ENCODE measurements around the gene DYNLRB1.
A peak's percentile ranks its signal among the peaks of the same experiment; 100 is the strongest.
"Not testable (repeated sequence)": the region's sequence is repeated elsewhere in the genome, so short reads cannot be mapped to it uniquely, and the experiment has no call there.

DYNLRB1 gene

GRCh38 chr20:34507702-34508413 lies 8.4 kb upstream of the DYNLRB1 start:
- DNase-seq (ENCODE audit: low read depth, low spot score): no peak
- no peak overlapping the region for H3K4me3 ChIP-seq (ENCODE audit: low read length)

- no peak for DNase-seq (ENCODE audit: low read depth, low spot score)
- H3K4me3 ChIP-seq (ENCODE audit: low read length): no peak overlapping the region
Observed at GRCh38 chr20:34510575-34510974, 5.6 kb upstream of the DYNLRB1 start.

- no peak overlapping the region for H3K4me3 ChIP-seq (ENCODE audit: low read length)
- DNase-seq (ENCODE audit: low read depth, low spot score): no peak
Observed at GRCh38 chr20:34511891-34512265, 4.3 kb upstream of the DYNLRB1 start.

- H3K4me3 ChIP-seq (ENCODE audit: low read length): no peak overlapping the region
- DNase-seq (ENCODE audit: low read depth, low spot score): no peak
Observed at GRCh38 chr20:34512266-34512954, 3.8 kb upstream of the DYNLRB1 start.

- no peak for DNase-seq (ENCODE audit: low read depth, low spot score)
- H3K4me3 ChIP-seq (ENCODE audit: low read length): no peak overlapping the region
Observed at GRCh38 chr20:34512955-34513419, 3.2 kb upstream of the DYNLRB1 start.

- DNase-seq (ENCODE audit: low read depth, low spot score); H3K4me3 ChIP-seq (ENCODE audit: low read length): not testable (repeated sequence)
Observed at GRCh38 chr20:34514034-34514433, 2.2 kb upstream of the DYNLRB1 start.

- peak overlapping the region; percentile 85 for H3K4me3 ChIP-seq (ENCODE audit: low read length)
- no peak for DNase-seq (ENCODE audit: low read depth, low spot score)
Observed at GRCh38 chr20:34514897-34515483, 1.2 kb upstream of the DYNLRB1 start.

GRCh38 chr20:34515484-34516246 lies 557 bp upstream of the DYNLRB1 start:
- peak; percentile 79 for DNase-seq (ENCODE audit: low read depth, low spot score)
- H3K4me3 ChIP-seq (ENCODE audit: low read length): peak overlapping the region; percentile 85

GRCh38 chr20:34517114-34517505 lies 888 bp downstream of the DYNLRB1 start:
- no peak for DNase-seq (ENCODE audit: low read depth, low spot score)
- peak overlapping the region; percentile 85 for H3K4me3 ChIP-seq (ENCODE audit: low read length)

- not testable (repeated sequence) for DNase-seq (ENCODE audit: low read depth, low spot score); H3K4me3 ChIP-seq (ENCODE audit: low read length)
Observed at GRCh38 chr20:34518863-34519262, 2.6 kb downstream of the DYNLRB1 start.

- DNase-seq (ENCODE audit: low read depth, low spot score); H3K4me3 ChIP-seq (ENCODE audit: low read length): not testable (repeated sequence)
Observed at GRCh38 chr20:34519841-34520240, 3.6 kb downstream of the DYNLRB1 start.

- no peak overlapping the region for H3K4me3 ChIP-seq (ENCODE audit: low read length)
Observed at GRCh38 chr20:34522969-34523871, 7.0 kb downstream of the DYNLRB1 start.

GRCh38 chr20:34524426-34524825 lies 8.2 kb downstream of the DYNLRB1 start:
- no peak overlapping the region for H3K4me3 ChIP-seq (ENCODE audit: low read length)
- DNase-seq (ENCODE audit: low read depth, low spot score): no peak

More at GRCh38 chr20:34522969-34523871, 7.0 kb downstream of the DYNLRB1 start:
- DNase-seq (ENCODE audit: low read depth, low spot score): peak; percentile 50

GRCh38 chr20:34525342-34525708 lies 9.1 kb downstream of the DYNLRB1 start:
- DNase-seq (ENCODE audit: low read depth, low spot score): no peak
- no peak overlapping the region for H3K4me3 ChIP-seq (ENCODE audit: low read length)

GRCh38 chr20:34525709-34526416 lies 9.6 kb downstream of the DYNLRB1 start:
- DNase-seq (ENCODE audit: low read depth, low spot score): no peak
- H3K4me3 ChIP-seq (ENCODE audit: low read length): no peak overlapping the region

- H3K4me3 ChIP-seq (ENCODE audit: low read length): no peak overlapping the region
Observed at GRCh38 chr20:34526466-34526865, 10.2 kb downstream of the DYNLRB1 start.

GRCh38 chr20:34527016-34527415 lies 10.8 kb downstream of the DYNLRB1 start:
- no peak for DNase-seq (ENCODE audit: low read depth, low spot score)

More at GRCh38 chr20:34526466-34526865, 10.2 kb downstream of the DYNLRB1 start:
- no peak for DNase-seq (ENCODE audit: low read depth, low spot score)

GRCh38 chr20:34528921-34529297 lies 12.7 kb downstream of the DYNLRB1 start:
- DNase-seq (ENCODE audit: low read depth, low spot score): no peak

More at GRCh38 chr20:34527016-34527415, 10.8 kb downstream of the DYNLRB1 start:
- no peak overlapping the region for H3K4me3 ChIP-seq (ENCODE audit: low read length)

More at GRCh38 chr20:34528921-34529297, 12.7 kb downstream of the DYNLRB1 start:
- no peak overlapping the region for H3K4me3 ChIP-seq (ENCODE audit: low read length)

All from Jurkat, Clone E6-1 (cell line).